ENCODE data around the gene RTKN. TPM values are rescaled to one million over a fixed set of nuclear protein-coding genes. Genes with fewer than 3 reads are reported as not detected.
"Not testable (repeated sequence)": the region's sequence is repeated elsewhere in the genome, so short reads cannot be mapped to it uniquely, and the experiment has no call there.

RTKN gene
- total RNA-seq, 1 donor from 2014 or later, result 16.4 TPM

DNA sequence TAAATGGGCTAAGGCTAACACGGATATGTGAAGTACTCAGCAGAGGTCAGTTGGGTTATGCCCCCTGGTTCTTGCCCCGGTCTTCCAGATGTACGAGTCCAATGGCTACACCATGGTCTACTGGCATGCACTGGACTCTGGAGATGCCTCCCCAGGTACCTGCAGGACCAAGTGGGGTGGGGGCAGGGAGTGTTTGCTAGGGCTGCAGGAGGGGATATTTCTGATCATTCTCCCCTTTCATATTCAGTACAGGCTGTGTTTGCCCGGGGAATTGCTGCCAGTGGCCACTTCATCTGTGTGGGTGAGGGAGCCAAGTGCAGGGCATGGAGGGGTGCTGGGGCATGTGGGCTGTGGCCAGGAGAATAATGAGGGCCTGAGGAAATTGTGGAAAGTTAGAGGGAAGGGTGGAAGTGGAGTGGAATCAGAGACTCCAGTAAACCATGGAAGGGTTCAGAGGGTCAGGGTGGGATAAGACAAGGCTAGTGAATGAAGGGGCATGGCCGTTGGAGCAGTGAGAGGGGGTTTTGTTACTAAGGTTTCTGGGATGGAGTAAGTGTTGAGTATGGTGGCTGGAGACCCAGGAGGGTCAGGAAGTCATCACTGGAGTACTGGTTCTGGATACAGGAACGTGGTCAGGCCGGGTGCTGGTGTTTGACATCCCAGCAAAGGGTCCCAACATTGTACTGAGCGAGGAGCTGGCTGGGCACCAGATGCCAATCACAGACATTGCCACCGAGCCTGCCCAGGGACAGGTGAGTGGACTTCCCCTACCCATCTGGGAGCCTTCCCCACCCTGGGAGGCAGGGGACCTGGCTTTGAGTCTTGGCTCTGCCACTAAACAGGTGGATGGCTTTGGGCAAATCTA, 18.3 kb downstream of the RTKN start:
- intact Hi-C loops (cut with DNase I), result no loop called here
- DNase-seq (ENCODE audit: missing footprints) (no peak), ATAC-seq (no peak)

DNA sequence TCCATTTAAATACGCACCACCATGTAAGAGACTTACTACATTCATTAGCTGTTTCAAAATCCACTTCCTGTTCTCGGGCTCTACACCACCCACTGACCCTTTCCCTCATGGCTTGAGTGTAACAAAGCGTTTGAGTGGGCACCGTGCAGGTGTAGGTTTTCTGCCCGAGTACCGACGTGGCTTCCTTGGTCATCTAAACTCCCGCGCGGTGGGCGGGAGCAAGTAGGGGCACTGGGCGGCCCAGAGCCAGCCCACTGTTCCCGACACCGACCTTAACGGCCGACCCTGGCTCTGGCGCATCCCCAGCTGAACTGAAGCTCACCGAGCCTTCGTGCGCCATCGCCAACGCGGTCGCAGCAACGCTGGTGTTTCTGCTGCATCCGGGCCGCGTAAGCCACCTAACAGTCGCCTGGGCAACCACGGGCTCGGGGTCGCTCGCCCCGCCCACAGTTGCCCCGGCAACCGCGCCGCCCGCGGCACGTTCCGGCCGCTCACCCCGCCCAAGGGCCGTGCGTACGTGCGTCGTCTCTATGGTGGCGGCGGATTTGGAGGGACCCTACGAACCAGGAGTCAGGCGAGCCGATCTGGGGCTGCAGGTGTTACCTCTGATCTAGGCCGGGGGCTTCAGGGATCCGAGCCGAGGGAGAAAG, 20.4 kb downstream of the RTKN start, which contains the start of the genes C2orf81 and WDR54:
Gene C2orf81 (minus strand): TSS at position 399 of the 650 bp plus-strand sequence. CDS start 59 bp downstream, at position 340.
Gene WDR54 (plus strand): TSS at position 510 of the 650 bp plus-strand sequence. CDS start 424 bp downstream, outside the sequence.
- intact Hi-C loops (cut with DNase I), result no loop called here
- peak; percentile 92 for ATAC-seq

DNA sequence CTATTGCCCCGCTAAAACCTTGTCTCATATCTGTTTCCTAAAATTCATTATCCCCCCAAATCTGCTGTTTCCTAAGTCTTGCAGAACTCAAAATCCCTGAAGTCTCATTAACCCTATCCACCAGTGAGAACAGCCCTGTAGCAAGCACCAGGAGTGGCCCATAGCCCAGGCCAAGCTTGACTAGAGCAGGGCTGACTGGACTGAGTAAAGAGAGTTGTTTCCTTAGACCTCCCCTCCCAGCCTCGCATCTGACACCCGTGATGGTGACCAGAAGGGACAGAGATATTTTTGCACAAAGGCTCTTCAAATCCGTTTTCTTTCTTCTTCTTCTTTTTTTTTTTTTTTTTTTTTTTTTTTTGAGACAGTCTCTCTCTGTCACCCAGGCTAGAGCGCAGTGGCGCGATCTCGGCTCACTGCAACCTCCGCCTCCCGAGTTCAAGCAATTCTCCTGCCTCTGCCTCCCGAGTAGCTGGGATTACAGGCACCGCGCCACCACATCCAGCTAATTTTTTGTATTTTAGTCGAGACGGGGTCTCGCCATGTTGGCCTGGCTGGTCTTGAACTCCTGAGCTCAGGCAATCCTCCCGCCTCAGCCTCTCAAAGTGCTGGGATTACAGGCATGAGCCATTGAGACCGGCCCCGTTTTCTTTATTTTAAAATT, 21.2 kb downstream of the RTKN start:
- DNase-seq (ENCODE audit: missing footprints); intact Hi-C loops (cut with DNase I); ATAC-seq: not testable (repeated sequence)

More for the DNA sequence above, 20.4 kb downstream of the RTKN start, which contains the start of the genes C2orf81 and WDR54:
- peak; percentile 93 for DNase-seq (ENCODE audit: missing footprints)

DNA sequence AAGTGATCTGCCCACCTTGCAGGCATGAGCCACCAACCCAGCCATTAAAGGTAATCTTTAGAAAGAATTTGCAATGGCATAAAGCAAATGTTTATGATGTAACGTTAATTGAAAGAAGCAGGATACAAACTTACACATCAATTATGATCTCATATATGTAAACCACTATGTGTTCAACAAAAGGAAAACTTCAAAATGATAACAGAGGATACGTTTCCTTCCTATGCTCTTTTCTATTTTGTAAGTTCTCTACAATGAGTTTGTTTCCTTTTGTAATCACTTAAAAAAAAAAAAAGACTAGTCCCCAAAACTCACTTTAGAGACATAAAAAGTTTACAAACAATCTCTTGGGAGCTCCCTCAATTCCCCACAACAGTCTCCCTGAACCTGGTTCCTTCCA, 21.7 kb downstream of the RTKN start:
- intact Hi-C loops (cut with DNase I), result no loop called here
- DNase-seq (ENCODE audit: missing footprints) (no peak), ATAC-seq (no peak)

DNA sequence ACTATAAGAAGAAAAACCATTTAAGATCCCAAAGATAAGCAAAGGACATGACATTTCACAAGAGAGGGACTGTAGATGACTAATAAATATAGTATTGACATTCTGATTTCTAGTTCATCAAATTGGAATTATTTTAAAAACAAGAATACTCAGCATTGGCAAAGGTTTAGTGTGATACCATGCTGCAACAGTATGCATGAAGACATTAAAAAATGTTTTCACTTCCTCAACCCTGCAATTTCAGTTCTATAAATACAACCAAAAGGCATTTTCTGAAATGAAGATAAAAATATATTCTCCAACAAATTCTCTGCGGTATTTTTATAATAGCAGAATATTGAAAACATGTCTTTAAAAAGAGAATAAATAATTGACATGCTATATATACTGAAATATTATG, 22.4 kb downstream of the RTKN start:
- ATAC-seq (no peak), DNase-seq (ENCODE audit: missing footprints) (no peak)
- intact Hi-C loops (cut with DNase I), result loop anchor here (10.0 kb wide), 1 partner anchor 595 kb away; the partner anchor contains the start of gene STAMBP

DNA sequence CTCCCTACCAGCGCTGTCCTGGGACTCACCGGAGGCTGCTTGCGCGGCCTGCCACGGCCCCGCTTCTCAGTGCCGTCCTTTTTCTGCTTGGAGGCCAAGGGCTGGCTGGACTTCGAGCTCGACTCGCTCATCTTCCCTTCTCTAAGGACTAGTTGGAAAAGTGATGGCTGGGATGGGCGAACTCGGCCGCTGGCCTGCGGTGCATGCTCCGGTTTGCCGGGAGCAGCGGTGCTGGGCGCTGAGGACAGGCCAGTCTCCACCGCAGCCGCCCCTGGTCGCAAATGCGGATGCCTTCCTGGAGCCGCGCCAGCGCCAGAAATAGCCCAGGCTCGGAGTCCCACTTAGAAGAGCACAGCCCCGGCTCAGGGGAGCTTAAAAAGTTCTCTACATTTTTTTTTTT, 23.4 kb downstream of the RTKN start:
- DNase-seq (ENCODE audit: missing footprints), result peak; percentile 86
- ATAC-seq, result no peak
- intact Hi-C loops (cut with DNase I), result loop anchor here (10.0 kb wide), 1 partner anchor 594 kb away; the partner anchor contains the start of gene STAMBP

DNA sequence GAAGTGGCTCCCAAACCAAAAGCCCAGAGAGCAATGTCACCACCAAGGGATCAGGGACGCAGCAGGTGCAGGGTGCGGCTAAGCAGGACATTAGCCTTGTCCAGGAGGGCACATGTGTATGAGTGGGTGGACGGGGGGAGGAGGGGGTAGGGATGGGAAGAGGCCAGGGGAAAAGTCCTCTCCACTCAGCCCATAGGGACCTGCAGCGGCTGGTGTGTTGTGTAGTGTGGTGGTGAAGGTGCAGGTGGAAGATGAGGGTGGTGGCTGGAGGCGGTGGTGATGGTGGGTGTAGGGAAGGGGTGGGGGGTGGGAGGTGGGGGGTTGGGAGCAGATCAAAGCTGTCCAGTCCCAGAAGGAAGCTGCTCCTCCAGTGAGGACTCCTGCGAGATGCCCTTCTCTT, 24.0 kb downstream of the RTKN start:
- no peak for ATAC-seq
- DNase-seq (ENCODE audit: missing footprints), result no peak
- intact Hi-C loops (cut with DNase I), result loop anchor here (10.0 kb wide), 1 partner anchor 593 kb away; the partner anchor contains the start of gene STAMBP

DNA sequence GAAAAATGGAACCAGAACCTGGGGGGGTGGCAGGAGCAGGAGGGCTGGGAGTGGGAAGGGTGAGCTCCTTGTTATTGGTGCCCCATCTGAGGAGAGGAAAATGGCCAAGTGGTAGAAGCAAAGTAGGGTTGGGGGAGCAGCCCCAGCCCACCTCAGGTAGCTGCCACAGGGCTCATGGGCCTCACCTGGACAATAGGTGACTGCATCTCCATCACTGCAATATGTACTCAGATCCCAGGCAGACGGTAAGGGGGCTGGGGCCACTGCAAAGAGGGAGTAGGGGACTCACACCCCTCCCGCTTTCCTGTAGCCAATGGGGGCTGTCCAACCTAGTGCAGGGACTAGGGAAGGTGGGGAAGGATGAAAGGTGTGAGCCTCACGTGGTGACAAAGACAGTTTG, 24.5 kb downstream of the RTKN start:
- intact Hi-C loops (cut with DNase I), result loop anchor here (10.0 kb wide), 1 partner anchor 592 kb away; the partner anchor contains the start of gene STAMBP
- DNase-seq (ENCODE audit: missing footprints) (no peak), ATAC-seq (no peak)

DNA sequence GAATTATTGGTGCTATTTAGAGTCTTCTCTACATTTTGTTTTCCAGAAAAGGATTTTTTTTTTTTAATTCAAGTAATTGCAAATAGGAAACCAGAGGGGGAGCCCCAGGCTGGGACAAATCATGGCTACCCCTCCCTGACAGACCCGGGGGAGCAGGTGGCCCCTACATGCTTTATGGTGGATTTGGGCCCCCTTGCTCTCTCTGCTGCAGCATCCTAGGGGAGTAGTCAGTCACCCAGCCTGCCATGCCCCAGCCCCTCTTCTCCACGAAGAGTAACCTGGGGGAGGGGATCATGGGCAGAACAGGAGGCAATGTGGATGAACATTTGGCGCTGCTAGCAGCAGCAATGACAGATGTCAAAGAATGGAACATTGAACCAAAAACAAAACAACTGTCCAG, 25.0 kb downstream of the RTKN start:
- ATAC-seq (no peak), DNase-seq (ENCODE audit: missing footprints) (no peak)
- intact Hi-C loops (cut with DNase I), result loop anchor here (10.0 kb wide), 1 partner anchor 592 kb away; the partner anchor contains the start of gene STAMBP

DNA sequence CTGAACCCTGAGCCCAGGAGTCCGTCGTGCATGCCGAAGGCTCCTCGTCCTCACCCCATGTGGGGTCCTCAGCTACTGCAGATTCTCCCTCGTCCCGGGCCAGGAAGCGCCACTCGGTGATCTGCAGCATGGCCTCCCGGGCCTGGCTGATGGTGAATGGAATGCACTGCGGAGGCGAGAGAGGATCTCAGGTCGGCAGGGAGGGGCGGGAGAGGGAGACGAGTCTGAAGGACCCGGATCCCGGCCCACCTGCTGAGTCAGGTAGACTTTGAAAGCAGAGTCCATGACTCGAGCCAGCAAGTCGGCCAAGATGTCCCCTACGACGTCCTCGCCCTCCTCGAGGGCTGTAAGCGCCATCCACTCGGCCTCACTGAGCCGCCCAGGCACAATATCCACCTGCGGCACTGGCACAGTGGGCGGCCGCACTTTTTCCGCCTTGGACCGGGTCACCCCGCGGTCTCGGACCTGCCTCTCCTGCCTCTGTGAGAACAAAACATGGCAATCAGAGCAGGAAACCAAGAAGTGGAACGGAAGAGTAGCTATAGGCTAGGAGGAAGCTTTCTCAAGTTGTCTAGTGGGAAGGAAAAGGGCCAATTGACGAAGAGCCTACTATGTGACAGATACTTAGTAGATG, 25.9 kb downstream of the RTKN start:
- DNase-seq (ENCODE audit: missing footprints) (no peak), ATAC-seq (no peak)
- intact Hi-C loops (cut with DNase I), result loop anchor here (10.0 kb wide), 1 partner anchor 591 kb away; the partner anchor contains the start of gene STAMBP

DNA sequence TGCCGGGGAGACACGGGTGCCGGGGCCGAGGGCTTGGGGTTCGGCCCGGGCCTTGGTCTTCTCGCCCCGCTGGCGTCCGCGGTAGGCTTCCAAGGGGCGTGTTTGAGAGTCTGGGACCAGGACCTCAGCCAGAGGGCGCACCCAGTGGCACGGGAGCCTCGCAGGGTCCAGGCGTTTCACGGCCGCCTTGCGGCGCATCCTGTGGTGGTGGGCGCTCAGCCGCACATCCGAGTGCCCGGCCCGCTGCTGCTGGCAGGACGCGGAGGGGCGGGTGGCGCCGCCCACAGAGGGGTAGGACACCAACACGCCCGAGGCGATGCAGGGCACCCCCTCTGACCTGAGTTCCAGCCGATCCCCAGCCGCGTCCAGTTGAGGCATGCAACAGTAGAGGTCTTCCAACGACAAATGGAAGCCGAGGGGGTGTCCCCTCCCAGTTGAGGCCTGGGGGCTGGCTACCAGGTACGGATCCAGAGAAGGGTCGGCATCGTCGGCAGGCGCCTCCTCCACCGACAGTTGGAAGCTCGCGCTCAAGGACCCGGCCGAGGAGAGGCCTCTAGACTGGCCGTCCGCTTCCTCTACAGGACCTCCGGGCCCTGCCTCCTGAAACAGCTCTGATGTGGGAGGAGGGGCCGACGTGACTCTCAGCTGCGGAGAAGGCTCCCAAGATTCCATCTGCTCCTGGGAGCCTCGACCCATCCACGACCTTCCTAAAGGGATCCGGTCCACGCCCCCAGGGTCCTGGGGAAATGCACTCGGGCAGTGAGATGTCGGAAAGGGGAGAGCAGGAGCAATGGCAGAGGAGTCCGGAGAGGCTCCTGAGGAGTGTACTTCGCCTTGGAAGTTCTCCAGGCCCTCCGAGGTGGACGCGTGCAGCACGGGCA, 26.6 kb downstream of the RTKN start:
- peak; percentile 89 for DNase-seq (ENCODE audit: missing footprints)
- intact Hi-C loops (cut with DNase I), result loop anchor here (10.0 kb wide), 1 partner anchor 590 kb away; the partner anchor contains the start of gene STAMBP
- peak; percentile 81 for ATAC-seq

DNA sequence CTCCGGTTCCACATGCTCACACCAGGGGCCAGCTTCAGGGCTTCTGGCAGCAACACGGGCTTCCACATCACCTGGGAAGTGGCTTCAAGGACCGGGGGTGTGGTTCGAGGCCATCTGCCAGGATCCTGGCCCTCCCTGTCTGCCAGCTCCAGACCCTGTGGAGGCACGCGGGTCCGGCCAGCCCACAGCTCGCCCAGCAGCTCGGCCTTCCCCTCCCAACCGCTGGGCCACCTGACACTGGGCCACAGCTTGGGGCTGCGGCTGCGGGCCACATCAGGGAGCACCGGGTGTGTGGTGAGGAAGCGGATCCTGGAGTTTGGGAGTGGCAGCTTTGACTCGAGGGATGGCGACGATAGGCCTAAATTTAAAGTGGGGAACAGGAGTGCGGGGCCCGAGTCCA, 27.3 kb downstream of the RTKN start:
- DNase-seq (ENCODE audit: missing footprints), result no peak
- ATAC-seq, result no peak
- intact Hi-C loops (cut with DNase I), result loop anchor here (10.0 kb wide), 1 partner anchor 590 kb away; the partner anchor contains the start of gene STAMBP

DNA sequence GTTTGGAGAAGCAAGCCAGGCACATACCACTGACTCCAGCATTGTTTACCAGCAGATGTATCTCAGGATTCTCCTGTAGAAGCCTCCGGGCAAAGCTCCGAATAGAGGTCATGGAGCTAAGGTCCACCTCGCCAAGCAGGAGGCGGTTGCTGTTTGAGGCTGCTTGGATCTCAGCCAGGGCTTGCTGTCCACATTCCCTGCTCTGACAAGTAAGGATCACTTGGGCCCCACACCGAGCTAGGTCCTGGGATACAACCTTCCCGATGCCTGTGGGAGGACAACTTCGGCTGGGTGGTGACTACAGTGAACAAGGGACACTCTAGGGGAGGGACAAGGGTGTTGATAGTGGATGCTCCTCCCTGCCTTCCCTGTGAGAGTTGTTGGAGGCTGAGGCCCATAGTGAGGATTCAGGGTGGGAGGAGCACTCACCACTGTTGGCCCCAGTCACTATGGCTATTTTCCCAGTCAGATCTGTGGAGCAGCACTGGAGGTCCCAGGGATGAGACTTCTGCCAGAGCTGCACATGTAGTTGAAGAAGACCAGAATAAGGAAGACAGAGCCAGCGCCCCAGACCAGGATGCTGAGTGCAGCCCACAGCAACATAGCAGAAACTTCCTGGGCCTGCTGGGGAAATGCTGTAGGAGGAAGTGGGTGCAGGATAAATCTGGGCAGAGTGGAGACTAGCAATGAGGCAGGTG, 28.6 kb downstream of the RTKN start:
- peak; percentile 37 for ATAC-seq
- DNase-seq (ENCODE audit: missing footprints), result no peak
- intact Hi-C loops (cut with DNase I), result loop anchor here (10.0 kb wide), 1 partner anchor 588 kb away; the partner anchor contains the start of gene STAMBP

DNA sequence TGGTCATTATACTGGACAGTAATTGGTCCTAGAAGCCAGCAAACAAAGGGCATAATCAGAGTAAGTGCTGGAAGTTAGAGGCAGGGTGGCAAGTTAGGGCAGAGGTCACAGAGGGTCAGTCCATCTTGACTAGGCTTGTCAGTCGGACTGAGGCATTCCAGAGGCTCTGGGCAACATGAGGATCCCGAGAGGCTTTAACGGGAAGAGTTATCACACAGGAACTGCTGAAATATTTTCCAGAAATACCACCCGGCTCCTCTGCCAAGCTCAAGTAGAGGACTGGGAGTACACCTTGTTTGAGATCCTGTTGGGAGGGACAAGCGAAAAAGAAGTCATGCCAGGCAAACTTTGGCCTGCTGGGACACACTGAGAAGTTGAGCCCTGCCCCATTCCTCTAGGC, 34.1 kb downstream of the RTKN start:
- intact Hi-C loops (cut with DNase I), result no loop called here
- no peak for DNase-seq (ENCODE audit: missing footprints)
- no peak for ATAC-seq

DNA sequence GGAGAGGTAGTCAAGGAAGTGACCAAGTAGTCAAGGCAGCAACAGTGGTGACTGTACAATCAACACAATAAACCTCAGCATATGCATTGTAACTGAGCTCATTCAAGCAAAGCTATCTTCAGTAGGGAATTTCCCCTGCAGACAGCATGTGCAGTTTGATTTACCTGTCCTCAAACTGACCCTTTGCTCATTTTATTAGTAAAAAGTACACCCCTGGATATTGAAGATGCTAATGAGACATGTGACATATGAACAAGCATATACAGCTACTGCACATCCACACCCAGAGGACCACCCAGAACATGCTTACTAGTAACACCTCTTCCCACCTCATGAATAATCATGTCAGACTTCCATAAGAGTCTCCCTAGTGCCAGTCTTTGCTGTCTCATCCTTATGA, 35.7 kb downstream of the RTKN start:
- intact Hi-C loops (cut with DNase I), result no loop called here
- no peak for DNase-seq (ENCODE audit: missing footprints)
- ATAC-seq, result no peak

DNA sequence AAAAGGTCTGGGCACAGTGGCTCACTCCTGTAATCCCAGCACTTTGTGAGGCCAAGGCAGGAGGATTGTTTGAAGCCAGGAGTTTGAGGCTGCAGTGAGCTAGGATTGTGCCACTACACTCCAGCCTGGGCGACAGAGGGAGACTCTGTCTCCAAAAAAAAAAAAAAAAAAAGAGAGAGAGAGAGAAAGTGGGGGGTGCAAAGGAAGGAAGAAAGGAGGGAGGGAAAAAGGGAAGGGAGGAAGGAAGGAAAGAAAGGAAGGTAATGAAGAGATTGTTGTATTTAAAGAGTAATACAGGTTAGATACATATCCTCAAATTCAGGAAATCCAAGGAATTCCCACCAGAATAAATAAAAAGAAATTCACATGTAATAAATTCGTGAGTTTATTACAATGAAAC, 39.8 kb downstream of the RTKN start:
- DNase-seq (ENCODE audit: missing footprints) (no peak), ATAC-seq (no peak)
- intact Hi-C loops (cut with DNase I), result no loop called here

DNA sequence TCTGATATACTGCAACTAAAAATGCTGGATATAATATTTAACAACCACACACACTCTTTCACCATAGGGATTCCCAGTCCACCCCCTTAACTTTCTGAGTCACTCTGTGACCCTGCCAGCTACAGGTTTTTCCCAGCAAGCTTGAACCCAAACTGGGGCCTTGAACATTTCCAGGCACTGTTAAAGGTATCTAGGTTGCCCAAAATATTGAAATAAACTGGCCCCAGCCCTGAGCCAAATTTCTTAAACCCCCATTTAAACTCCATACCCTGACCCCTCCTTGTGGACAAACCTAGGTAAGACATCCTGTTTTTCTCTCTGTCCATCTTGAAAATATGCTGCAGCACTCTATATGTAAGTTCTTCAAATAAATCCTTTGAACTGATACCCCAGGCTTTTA, 42.0 kb downstream of the RTKN start:
- intact Hi-C loops (cut with DNase I), result no loop called here
- ATAC-seq (no peak), DNase-seq (ENCODE audit: missing footprints) (no peak)

All from Right ventricle myocardium inferior (tissue), 1 donor.